Dermis microvascular lymphatic vessel endothelial cell (primary cell): ENCODE measurements around the gene SMIM9. TPM values are rescaled to one million over a fixed set of nuclear protein-coding genes. Genes with fewer than 3 reads are reported as not detected.
"Not testable (repeated sequence)": the region's sequence is repeated elsewhere in the genome, so short reads cannot be mapped to it uniquely, and the experiment has no call there.

Experiments used
- DNase-seq, 2 donors: peaks; one replicate each; pipeline versions ENCODE4 v3.0.0 to v3.0.0-alpha.2; 2010; ENCODE audit warnings: low read depth in 2 of 2
- total RNA-seq: library from RNA; depleted of rRNA; stranded (reverse); fragments of >200 nt; gene quantifications from 2 replicates; pipeline ENCODE4 v1.2.1, GENCODE V29; 2014

The SMIM9 gene
- total RNA-seq, 1 donor from 2014 or later: not detected

GRCh38 chrX:154816326-154816898, 18.1 kb downstream of the SMIM9 start:
- not testable (repeated sequence) for DNase-seq

- no peak for DNase-seq
Measured at GRCh38 chrX:154815274-154815818, 19.1 kb downstream of the SMIM9 start.

- DNase-seq: no peak
Measured at GRCh38 chrX:154813801-154814200, 20.7 kb downstream of the SMIM9 start.

DNA sequence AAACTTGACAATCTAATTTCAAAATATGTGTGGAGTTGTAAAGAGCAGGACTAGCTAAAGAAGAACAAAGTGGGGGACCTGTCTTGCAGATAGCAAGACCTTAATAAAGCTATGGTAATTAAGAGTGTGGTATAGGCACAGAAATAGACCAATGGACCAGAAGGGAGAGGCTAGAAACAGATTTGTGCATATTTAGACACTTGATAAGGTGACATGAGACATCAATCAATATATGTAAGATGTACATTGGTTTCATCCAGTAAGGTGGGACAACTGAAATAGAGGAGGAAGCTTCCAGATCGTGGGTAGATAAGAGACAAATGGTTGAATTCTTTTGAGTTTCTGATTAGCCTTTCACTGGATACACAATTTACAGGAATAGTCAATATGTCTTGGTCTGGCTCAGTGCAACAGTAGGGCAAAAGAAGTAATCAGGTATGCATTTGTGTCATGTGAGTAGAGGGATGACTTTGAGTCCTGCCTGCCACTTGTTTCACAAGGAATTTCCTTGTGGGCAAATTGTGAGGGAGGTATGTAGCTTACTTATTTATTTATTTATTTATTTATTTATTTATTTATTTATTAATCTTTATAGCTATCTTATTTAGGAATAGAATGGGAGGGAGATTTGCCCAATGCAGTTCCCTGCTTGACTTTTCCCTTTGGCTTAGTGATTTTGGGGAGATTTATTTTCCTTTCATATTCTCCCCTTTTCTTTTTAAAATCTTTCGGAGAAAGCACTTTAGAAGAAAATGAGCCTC, 21.9 kb downstream of the SMIM9 start:
- no peak for DNase-seq

DNA sequence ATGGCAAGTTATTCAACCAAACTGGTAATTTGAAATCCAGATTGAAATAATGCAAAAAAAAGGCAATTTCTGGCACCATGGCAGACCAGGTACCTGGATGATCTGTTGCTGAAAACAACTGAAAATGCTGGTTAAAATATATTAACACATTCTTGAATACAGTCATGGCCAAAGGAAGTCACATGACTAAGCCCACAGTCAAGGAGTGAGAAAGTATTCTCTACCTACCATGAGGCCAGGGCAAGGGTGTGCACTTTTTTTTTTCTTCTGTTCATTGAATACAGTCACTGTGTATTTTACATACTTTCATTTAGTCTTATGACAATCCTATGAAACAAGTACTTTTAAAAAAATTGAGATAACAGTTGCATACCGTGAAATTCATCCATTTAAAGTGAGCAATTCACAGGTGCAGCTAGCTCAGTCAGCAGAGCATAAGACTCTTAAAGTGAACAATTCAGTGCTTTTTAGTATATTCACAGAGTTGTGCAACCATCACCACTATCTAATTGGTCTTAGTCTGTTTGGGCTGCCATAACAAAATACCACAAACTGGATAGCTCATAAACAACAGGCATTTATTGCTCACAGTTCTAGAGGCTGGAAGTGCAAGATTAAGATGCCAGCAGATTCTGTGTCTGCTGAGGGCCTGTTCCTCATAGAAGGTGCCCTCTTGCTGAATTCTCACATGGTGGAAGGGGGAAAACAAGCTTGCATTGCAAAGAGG, 24.4 kb downstream of the SMIM9 start:
- no peak for DNase-seq

GRCh38 chrX:154806837-154807501, 27.5 kb downstream of the SMIM9 start:
- no peak for DNase-seq

- no peak for DNase-seq
Measured at GRCh38 chrX:154805696-154806091, 28.8 kb downstream of the SMIM9 start.

- DNase-seq: peak in 1 of 2 donors; percentile 76
Measured at GRCh38 chrX:154804957-154805695, 29.3 kb downstream of the SMIM9 start, which contains the start of gene MPP1. TSS of gene MPP1 (minus strand) at chrX:154805485. CDS start at chrX:154805373, 112 bp downstream.

GRCh38 chrX:154804261-154804956, 30.1 kb downstream of the SMIM9 start:
- no peak for DNase-seq

GRCh38 chrX:154802947-154803346, 31.5 kb downstream of the SMIM9 start:
- no peak for DNase-seq

GRCh38 chrX:154800478-154801210, 33.8 kb downstream of the SMIM9 start:
- peak in 1 of 2 donors; percentile 21 for DNase-seq

DNA sequence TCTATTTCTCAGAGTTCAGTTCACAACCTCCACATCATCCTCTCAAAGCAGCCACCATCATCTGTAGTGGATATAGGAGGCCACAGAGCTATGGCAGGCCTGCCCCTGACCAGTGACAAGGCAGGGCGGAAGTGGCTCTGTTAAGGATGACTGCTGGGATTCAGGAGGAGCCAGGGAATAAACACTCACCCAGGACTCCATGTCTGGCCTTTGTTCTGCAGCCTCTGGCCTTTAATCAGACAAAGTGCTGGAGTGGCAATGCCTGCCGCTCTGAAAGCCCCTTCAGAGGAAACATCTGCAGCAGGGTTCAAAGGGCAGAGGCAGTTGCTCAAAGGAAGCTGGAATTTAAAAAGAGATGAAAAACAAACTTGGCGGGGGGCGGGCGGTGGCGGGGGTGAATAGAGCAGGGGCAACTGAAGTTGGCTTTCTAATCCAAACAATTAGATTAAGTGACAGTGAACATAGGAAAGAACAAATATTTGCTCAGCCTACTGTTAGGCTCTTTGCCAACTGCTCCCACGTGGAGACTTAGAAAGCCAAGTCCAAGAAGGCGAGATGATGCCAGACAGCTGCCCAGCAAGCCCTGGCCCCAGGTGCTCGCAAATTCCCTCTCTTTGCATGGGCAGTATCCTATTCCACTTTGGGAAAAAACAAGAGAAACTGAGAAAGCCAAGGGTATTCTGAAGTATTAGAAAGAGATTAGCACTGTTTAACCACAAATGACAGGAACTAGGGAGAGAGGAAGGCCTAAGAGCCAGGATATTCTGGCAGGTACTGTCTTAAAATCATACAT, 34.7 kb downstream of the SMIM9 start:
- peak; percentile 76 to 92 for DNase-seq

DNA sequence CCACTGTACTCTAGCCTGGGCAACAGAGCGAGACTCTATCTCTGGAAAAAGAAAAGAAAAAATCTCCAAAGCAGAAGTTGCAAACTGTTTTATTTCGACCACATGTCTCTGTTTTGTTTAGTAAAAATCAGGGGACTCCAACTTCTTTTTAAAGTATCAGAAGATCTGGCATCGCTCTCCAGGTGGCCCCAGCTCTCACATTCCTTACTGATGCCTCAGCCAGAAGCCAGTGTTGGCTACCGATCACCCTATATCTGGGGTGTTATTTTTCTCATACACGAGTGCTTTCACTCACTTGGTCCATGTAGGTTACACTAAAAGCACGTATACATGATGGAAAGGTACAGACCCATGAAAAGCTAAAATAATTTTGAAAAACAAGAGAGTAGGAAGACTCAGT, 37.5 kb downstream of the SMIM9 start:
- no peak for DNase-seq

- no peak for DNase-seq
Measured at GRCh38 chrX:154795016-154795415, 39.4 kb downstream of the SMIM9 start.

- DNase-seq: no peak
Measured at GRCh38 chrX:154793084-154793795, 41.2 kb downstream of the SMIM9 start.

- DNase-seq: no peak
Measured at GRCh38 chrX:154791939-154792338, 42.5 kb downstream of the SMIM9 start.

GRCh38 chrX:154791467-154791866, 43.0 kb downstream of the SMIM9 start:
- DNase-seq: no peak

GRCh38 chrX:154785716-154786115, 48.7 kb downstream of the SMIM9 start:
- DNase-seq: no peak
